ENCODE data around the gene UBAP1L. TPM values are rescaled to one million over a fixed set of nuclear protein-coding genes. Genes with fewer than 3 reads are reported as not detected.
"Not testable (repeated sequence)": the region's sequence is repeated elsewhere in the genome, so short reads cannot be mapped to it uniquely, and the experiment has no call there.

Gene UBAP1L
- total RNA-seq, 1 donor from 2014 or later, result 2.4 TPM

DNA sequence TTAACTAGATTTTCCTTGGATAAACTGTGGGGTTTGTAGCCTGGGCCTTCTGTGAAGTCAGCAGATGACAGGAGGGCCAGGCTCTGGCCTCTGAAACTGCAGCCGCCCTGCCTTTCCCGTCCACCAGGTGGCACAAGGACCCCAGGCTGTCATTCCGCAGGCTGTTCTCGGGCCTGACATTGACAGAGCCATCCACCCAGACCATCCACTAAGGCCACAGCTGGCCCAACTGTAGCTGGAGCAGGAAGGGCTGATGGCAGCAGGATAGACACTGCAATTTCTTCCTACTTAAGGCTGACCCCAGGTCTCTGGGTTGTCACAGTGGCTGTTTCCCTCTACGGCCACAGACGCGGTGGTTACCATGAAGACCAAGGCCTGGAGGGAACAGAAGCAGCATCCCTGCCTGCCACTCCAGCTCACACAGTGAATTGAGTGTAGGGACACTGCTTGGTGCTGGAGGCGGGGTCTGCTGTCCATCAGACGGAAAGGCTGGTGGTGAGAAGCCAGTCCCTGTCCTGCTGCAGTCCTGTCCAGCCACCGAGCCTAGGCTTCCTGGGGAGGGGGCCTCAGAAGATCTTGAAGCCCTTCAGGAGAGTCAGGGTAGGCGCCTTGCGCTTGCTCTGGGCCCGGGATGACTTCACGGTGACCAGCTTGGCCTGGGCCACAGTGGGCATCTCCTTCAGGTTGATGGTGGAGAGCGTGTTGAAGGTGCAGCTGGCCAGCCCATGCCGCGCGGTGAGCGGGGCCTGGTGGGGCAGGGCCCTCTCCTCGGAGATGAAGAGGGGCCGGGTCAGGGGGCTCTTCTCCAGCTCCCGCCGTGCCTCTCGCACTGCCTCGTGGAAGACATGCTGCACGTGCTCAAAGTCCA, 60.4 kb downstream of the UBAP1L start:
- DNase-seq (ENCODE audit: low spot score), result peak; percentile 88
- intact Hi-C loops (cut with DNase I), result loop anchor here (1.0 to 2.0 kb wide), 3 partner anchors 18 to 47 kb away; no protein-coding TSS in a partner anchor

DNA sequence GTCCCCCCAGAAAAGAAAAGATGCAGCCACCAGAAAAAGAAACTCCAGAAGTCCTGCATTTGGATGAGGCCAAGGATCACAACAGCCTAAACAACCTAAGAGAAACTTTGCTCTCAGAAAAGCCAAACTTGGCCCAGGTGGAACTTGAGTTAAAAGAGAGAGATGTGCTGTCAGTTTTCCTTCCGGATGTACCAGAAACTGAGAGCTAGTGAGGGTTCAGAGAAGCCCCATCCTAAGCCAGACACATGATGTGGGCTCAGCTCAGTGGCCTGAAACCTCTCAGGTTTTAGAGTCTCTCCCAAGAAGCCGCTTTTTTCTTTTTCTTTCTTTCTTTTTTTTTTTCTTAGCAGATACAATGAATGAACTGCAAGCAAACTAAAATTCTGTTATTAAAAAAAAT, 62.0 kb downstream of the UBAP1L start:
- DNase-seq (ENCODE audit: low spot score), result no peak
- intact Hi-C loops (cut with DNase I), result no loop called here

DNA sequence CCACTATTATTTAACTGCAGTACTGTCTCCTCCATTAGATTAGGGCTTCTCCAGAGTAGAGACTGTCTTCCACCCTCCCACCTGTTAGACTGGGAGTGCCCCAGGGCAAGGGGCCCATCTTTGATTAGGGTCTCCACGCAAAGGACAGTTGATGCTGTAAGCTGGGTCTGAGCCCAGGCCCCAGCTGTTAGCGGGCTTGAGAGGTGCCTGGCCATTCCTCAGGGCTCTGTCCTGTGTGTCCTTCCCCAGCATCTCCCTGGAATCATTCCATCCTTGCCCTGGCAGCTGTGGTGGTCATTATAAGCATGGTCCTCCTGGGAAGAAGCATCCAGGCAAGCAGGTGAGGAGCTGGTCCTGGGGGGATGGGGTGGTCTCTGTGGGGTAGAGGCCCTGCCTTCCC, 63.7 kb downstream of the UBAP1L start:
- intact Hi-C loops (cut with DNase I), result no loop called here
- DNase-seq (ENCODE audit: low spot score), result no peak

DNA sequence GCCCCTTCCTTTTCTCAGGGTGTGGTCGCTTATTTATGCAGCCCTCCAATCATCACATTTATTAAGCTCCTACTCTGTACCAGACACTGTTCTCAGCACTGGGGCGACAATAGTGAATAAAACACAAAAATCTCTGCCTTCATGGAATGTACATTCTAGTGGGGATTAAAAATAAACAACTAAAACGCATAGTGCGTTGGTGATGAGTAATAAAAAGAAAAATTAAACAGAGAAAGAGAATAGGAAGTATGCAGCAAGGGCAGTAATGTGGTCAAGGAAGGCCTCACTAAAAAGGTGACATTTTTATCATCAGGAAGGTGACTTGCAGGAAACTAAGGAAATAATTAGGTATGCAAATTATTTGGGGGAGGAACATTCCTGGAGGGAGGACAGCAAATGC, 64.7 kb downstream of the UBAP1L start:
- intact Hi-C loops (cut with DNase I), result no loop called here
- DNase-seq (ENCODE audit: low spot score), result no peak

DNA sequence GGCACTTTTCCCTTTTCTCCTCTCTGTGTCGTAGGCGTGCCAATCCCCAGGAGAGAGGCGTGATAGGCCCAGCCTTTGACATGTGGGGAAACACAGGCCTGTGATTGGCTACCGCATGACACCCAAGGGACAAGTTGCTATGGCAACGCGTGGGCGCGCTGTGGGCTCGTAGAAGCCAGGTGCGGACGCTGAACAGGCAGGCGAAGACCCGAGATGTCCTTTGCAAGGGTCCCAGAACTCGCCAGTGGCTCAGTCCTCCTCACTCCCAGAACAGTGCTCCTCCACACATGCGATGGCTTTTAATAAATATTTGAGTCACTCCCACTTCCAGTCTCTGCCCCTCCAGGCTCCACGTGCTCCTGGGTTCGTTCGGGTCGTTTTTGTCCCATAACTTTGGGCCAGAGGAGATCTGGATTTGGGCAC, 65.6 kb downstream of the UBAP1L start:
- DNase-seq (ENCODE audit: low spot score), result peak; percentile 92
- intact Hi-C loops (cut with DNase I), result no loop called here

DNA sequence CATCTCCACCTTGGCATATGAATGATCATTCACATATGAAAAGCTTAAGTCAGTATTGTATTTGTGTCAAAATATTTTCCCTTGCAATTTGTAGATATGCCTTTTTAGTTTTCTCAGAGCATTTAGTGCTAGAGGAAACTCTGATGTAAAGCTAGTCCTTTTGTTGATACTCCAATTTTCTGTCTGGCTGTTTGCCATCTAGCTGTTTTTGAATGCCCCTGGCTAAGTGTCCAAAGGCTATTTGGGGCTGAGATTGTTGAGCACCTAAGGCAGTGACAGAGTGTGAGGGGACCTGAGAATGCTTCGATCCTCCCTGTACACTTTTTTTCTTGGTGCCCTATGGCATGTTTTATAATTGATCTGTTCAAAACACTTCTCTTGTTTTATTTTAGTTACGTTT, 66.8 kb downstream of the UBAP1L start:
- no peak for DNase-seq (ENCODE audit: low spot score)
- intact Hi-C loops (cut with DNase I), result no loop called here

DNA sequence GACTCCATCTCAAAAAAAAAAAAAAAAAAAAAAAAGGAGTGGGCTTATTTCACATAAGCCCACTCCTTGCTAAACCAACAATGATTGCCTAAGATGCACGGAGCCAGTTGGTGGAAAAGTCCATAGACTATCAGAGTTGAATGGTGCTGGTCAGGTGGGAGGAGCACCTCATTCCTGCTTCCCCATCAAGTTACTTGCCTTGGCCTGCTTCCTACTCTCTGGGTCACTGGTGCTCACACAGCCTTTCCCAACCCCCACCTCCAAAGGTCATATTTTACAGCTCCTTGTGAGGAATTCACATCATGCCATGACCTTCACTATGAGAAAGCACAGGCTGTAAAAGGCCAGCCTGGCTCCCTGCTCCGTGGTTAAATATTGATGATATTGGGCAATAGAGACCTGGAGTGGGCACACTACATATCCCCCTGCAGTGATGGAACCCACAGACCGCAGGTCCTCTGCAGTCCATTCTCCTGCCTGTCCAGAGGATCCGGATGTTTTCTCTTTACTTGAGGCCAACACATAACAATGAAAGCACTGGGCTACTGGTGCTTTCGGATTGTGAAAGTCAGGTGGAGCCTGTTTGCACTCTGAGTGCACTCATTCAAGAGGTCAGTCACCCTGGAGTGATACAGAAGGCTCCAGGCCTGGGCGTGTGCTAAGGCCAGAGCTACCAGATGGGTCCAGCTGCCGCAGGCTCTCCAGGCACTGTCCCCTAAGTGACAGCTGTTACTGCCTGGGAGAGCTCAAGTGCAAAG, 70.1 kb downstream of the UBAP1L start, which contains the start of gene SLC51B:
Gene SLC51B, plus strand, starts transcription at position 664 of the 758 bp plus-strand sequence. CDS start 4,618 bp downstream, outside the sequence.
- intact Hi-C loops (cut with DNase I), result no loop called here
- DNase-seq (ENCODE audit: low spot score), result no peak

DNA sequence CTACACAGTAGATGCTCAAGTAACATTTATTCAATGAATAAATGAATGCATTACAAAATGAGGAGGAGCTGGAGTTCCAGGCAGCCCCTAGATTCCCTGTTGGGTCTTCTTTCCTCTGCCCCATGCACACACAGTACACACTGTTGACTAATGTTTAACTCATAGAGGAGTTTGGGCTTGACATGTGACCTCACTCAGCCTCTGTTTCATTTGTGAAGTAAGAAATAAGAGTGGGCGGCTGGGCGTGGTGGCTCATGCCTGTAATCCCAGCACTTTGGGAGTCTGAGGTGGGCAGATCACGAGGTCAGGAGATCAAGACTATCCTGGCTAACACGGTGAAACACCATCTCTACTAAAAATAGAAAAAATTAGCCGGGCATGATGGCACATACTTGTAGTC, 70.8 kb downstream of the UBAP1L start:
- intact Hi-C loops (cut with DNase I); DNase-seq (ENCODE audit: low spot score): not testable (repeated sequence)

DNA sequence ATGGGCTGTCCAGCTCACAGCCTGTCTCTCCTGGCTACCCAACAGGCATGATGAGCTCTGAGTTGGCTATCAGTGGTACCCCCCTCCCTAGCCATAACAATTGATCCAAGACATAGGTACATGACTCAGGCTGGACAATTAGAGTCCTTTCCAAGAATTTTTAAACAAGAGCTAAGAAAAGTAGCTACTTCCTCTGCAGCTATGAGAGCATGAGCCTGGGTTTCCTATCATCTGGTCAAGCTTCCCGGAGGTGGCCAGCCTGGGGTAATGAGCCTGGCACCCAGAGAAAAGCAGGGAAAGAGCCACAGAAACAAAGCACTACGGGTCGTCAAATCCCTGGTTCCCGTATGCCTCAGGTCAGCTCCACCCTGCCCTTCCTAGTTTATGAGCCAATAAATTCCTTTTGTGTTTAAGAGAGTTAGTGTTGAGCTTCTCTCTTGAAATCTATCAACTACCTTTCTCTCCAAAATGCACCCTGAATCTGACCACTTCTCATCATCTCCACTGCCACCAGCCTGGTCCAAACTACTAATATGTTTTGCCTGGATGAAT, 72.1 kb downstream of the UBAP1L start:
- no peak for DNase-seq (ENCODE audit: low spot score)
- intact Hi-C loops (cut with DNase I), result no loop called here

Other genes with a start within 250 kb of the UBAP1L start
- gene ANKDD1A, start 203.3 kb downstream of the UBAP1L start, total RNA-seq, result 1.4 TPM
- gene SPG21, start 125.3 kb downstream of the UBAP1L start, total RNA-seq, result 53.6 TPM
- 18.4 TPM for gene MTFMT, start 85.6 kb downstream of the UBAP1L start, total RNA-seq
- gene SLC51B, start 69.8 kb downstream of the UBAP1L start, total RNA-seq, result not detected
- gene RASL12, start 47.2 kb downstream of the UBAP1L start, total RNA-seq, result 11.5 TPM
- gene KBTBD13, start 38.5 kb downstream of the UBAP1L start, total RNA-seq, result 3.3 TPM
- 17.4 TPM for gene PDCD7, start 18.6 kb upstream of the UBAP1L start, total RNA-seq
- gene CLPX, start 70.1 kb upstream of the UBAP1L start, total RNA-seq, result 55.9 TPM
- 24.0 TPM for gene CILP, start 96.3 kb upstream of the UBAP1L start, total RNA-seq
- 4.7 TPM for gene PARP16, start 171.7 kb upstream of the UBAP1L start, total RNA-seq
- not detected for gene RNU5A-1, start 180.9 kb upstream of the UBAP1L start, total RNA-seq
- gene RNU5B-1, start 189.5 kb upstream of the UBAP1L start, total RNA-seq, result 29.8 TPM

All from cardiac septum (tissue), 1 donor.